GM19455 (cell line): ENCODE results near the gene B4GALNT3.

Source experiments
- ATAC-seq: cut with Tn5 transposase; IDR thresholded peaks from one replicate; pipeline ENCODE4 v1.9.1; 2021; ENCODE audit not compliant: unreplicated experiment

B4GALNT3 gene

DNA sequence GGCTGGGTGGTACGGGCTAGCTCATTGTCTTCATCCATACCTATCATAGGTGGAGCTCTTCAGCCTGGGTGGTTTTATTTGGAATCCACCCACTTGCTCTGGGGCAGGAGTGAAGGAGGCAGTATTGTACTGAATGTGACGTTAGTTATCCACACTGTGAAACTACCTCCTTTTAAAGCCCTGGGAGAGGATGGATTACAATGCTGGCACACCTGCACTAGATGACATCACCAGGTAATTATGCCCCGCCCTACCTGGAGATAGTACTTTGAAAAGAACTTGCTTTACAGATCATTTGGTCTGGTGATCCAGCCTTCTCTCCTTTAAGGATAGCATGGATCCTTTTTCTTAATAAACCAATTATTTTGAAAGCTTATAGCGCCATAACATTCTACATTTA lies 78.0 kb downstream of the B4GALNT3 start:
- no peak for ATAC-seq

DNA sequence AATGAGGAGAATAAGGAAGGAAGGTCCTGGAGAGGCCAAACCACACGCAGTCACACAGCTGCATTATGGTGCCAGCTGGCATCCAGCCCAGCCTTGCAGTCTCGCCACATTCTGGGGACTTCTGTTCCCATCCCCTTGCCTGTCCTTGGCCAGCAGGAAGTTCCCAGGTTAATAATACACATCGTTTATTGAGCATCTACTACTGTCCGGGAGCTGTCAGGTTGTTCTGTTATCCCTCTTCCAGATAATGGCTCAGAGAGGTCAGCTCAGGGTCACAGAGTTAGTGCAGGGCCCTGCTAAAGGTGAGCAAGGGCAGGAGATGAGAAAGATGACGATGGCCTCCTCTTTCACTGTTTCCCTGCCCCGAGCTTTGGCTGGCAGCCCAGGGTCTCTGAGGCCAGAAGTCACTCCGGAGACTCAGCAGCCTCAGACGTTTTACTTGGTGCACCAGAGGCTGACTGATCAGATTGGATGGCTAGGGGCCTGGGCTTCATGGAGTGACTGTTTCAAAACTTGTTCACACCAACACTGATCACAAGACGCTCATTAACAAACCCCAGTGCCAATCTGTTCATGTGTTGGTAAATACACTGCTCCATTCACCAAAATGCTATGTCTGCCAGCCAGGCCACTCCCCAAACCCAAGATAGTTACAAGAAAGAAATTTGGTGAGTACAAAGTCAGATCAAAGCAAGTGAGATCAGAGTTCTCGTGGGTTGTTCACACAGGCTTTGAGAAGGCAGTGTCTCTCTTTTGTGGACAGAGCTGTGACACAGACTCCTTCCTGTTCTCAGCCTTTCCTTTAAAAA lies 79.2 kb downstream of the B4GALNT3 start:
- no peak for ATAC-seq

- ATAC-seq, result no peak
Observed at GRCh38 chr12:539540-540310, 80.0 kb downstream of the B4GALNT3 start.

GRCh38 chr12:541676-542324 lies 82.1 kb downstream of the B4GALNT3 start:
- no peak for ATAC-seq

GRCh38 chr12:542395-543113 lies 82.8 kb downstream of the B4GALNT3 start:
- no peak for ATAC-seq

- ATAC-seq, result no peak
Observed at GRCh38 chr12:543114-543451, 83.3 kb downstream of the B4GALNT3 start.

GRCh38 chr12:544142-544541 lies 84.4 kb downstream of the B4GALNT3 start:
- ATAC-seq, result no peak

DNA sequence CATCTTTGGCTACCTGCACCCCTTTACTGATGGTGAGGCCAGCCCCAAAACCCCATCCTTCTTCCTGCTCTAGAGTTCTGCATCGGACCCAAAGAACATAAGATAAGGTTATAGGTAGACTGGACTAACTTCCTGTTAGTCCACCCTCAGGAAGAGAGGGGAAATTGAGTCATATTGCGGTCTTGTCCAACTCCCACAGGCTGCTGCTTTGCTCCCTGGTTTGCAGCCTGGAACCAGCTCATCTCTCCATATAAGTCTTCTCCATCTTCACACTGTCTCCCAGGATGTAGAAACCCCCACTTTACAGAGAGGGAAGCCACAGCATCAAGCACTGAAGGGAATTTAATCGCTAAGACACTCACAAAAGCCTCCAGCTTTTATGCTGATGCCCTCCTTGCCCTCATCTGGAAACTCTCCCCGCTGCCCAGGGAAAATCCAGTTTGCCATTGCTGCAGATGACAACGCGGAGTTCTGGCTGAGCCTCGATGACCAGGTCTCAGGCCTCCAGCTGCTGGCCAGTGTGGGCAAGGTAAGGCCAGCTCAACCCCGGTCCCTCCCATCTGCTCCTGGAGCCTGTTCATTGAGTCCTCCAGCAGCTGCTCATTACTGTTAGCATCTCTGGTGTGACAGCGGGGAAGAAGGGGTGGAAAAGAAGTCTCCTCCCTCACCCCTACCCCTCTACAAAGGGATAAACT lies 85.3 kb downstream of the B4GALNT3 start:
- no peak for ATAC-seq

DNA sequence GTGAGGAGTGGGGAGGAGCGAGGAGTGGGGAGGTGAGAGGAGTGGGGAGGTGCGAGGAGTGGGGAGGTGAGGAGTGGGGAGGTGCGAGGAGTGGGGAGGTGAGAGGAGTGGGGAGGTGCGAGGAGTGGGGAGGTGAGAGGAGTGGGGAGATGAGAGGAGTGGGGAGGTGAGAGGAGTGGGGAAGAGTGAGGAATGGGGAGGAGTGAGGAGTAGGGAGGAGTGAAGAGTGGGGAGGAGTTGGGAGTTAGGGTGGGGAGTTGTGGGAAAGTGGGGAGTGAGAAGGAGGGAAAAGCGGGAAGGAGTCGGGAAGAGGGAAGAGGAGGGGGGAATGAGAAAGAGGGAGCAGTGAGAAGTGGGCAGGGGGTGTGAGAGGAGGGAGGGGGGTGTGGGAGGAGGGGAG lies 86.1 kb downstream of the B4GALNT3 start:
- ATAC-seq, result no peak

DNA sequence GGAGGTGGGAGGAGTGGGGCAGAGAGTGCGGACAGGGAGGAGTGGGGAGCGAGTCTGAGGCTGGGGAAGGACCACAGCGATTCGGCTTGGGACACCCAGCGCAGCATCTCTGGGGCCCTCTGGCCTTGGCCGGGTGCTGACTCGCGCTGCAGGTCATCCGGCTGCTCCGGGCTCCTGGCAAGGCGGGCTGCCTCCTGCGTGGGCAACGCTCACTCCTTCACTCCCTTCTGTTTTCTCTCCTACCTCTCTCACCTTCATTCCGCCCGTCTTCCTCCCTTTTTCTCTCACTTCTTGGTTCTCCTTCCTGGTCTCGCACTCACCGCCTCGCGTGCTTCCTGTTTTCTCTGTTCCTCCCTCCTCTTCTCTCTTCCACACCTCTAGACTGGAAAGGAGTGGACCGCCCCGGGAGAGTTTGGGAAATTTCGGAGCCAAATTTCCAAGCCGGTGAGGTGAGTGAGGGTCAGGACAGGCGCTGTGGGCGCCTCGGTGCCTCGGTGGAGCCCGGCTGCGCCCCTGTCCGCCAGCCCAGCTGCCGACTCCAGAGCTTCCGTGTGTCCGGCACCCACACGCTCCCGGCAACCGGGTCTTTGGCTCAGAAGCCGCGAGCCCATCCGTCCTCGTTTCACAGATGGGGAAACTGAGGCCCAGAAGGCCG lies 86.7 kb downstream of the B4GALNT3 start:
- no peak for ATAC-seq

DNA sequence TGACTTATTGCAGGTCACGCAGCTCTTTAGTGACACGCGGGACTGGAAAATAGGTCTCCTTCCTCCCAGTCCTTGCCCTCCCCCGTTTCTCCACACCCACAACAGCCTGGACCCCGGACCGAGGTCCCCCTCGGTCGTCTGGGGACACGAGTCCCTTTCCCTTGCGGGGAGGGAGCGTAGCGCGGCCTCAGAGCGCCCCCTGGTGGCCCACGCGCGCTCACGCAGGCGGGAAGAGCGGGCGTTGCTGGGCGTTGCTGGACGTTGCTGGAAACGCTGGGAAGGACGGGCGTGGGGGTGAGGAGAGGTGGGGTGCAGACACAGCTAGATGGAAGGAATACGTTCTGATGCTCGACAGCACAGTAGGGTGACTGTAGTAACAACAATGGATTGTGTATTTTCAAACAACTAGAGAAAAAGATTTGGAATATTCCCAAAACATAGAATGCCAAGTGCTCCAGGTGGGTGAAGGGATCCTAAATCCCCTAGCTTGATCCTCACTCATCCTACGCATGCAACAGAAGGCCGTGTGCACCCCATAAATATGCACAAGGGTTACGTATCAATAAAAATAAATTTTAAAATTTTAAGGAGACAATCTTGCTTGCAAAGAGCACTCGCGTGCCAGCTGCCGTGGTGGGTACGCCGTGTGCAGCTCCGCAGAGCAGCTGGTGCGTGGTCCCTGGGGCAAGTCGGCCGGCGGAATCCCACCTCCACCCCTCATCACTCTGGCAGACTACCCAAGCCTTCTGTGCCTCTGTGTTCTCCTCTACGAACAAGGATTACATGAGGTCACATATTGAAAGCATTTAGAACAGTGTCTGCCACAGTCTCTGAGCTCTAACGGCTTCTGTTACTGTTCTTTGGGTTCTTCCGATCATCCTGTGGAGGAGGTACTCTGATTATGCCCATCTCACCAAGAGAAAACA lies 87.4 kb downstream of the B4GALNT3 start:
- ATAC-seq, result no peak

DNA sequence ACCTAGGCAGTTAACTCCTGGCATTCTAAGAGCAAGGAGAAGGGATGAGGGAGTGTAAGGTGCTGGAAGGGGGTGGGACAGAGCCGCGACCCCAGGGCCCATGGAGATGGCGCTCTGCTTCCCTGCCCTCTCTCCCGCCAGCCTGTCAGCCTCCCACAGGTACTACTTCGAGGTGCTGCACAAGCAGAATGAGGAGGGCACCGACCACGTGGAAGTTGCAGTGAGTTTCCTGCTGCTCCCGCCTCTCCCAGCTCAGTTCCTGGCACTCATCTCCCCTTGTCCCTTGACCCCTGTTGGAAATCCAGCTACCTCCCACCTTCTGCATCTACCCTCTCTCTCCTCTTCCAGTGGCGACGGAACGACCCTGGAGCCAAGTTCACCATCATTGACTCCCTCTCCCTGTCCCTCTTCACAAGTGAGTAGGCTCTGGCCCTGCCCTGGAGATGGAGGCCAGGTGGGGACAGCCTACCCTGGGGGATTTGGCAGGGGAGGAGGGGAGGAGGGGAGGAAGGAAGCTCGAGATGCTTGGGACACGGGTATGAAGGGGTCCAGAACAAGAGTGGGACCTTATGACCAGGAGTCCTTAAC lies 88.2 kb downstream of the B4GALNT3 start:
- no peak for ATAC-seq

DNA sequence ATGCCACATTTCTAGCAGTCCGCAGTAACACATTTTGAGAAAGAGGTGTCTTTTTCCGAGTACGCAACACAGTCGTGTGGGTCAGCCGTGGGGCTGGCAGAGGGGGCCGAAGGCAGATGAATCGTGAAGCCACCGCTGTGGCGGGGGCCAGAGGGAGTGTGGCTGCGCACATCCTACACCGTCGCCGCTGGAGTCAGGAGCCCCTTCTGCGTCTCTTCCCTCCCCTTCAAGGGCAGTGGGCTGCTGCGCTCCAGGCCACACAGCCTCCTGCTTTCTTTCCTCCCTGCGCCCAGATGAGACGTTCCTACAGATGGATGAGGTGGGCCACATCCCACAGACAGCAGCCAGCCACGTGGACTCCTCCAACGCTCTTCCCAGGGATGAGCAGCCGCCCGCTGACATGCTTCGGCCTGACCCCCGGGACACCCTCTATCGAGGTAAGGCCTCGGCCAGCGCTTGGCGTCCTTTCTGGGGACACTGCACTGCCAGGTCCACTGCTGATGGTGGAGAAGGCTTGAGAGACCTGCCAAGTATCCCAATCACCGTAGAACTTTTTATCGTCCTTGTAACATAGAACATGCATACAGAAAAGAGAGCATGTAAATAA lies 89.8 kb downstream of the B4GALNT3 start:
- no peak for ATAC-seq

GRCh38 chr12:550473-551260 lies 90.9 kb downstream of the B4GALNT3 start:
- ATAC-seq, result no peak

- no peak for ATAC-seq
Observed at GRCh38 chr12:552466-552865, 92.7 kb downstream of the B4GALNT3 start.

DNA sequence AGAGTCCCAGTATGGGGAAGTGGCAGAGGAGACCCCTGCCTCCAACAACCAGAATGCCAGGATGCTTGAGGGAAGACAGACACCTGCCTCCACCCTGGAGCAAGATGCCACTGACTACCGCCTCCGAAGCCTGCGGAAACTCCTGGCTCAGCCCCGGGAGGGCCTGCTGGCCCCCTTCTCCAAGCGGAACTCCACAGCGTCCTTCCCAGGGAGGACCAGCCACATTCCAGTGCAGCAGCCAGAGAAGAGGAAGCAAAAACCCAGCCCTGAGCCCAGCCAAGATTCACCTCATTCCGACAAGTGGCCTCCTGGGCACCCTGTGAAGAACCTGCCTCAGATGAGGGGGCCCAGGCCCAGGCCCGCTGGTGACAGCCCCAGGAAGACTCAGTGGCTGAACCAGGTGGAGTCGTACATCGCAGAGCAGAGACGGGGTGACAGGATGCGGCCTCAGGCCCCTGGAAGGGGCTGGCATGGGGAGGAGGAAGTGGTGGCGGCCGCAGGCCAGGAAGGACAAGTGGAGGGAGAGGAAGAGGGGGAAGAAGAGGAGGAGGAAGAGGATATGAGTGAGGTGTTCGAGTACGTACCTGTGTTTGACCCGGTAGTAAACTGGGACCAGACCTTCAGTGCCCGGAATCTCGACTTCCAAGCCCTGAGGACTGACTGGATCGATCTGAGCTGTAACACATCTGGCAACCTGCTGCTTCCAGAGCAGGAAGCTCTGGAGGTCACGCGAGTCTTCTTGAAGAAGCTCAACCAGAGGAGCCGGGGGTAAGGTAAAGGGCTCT lies 93.7 kb downstream of the B4GALNT3 start:
- ATAC-seq, result peak; percentile 80

- ATAC-seq, result no peak
Observed at GRCh38 chr12:554001-554285, 94.2 kb downstream of the B4GALNT3 start.
